Measurements from ENCODE around the gene UTS2R.

The UTS2R gene

DNA sequence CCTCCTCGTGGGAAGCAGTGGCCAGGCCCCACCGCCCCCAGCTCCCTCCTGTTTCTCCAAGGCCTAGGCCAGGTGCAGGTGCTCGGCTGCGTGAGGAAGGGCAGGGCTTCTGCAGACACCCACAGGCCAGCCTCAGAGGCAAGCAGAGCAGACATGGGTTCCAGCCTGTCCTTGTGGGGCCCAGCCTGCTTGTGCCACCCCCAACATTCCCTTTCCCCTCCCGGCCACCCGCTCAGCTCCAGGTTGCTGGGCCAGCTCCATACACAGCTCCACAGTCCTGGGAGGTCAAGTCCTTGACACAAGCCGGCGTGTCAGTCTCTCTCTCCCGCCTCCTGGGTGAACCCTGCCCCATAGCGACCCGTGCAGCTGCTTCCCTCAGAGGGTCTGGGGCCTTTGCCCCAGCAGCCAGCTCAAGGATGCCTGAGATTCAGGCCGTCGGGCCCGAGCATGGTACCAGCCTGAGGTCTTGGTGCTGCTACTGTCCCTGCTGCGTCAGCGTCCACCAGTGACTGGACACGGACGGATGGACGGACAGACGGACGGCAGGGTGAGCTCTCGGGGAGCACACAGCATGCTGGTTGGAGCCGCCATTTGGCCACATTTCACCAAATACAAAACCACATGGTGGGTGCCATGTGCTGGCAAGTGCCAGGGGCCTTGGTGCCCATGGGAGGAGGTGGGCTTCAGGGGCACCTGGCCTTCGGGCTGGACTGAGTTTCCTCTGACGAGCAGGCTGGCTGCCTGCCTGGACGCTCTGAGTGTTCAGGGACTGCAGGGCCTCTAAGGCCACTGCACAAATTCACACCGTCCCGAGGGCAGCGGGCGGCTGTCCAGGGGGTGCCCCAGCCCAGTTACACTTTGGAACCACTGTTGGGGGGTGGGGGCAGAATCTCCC, 46.0 kb upstream of the UTS2R start:
- WGBS (ENCODE audit: insufficient coverage), result 96% methylated on average over 23 of the region's 30 CpGs
- Histone ChIP-seq H3K27me3 (replicated peaks in 2 of 5; ENCODE audit: control insufficient read depth in 4 of 5, insufficient read depth in 5 of 5, low read length in 4 of 5) (no peaks in the 10 kb centered on the region), H3K9me3 (ENCODE audit: control extremely low read depth in 1 of 5, control insufficient read depth in 4 of 5, insufficient read depth in 2 of 5, low read depth in 1 of 5, low read length in 4 of 5) (no peaks in the 10 kb centered on the region), H3K4me1 (ENCODE audit: control extremely low read depth in 1 of 4, control insufficient read depth in 4 of 4, insufficient read depth in 4 of 4, low read length in 3 of 4) (peaks cover 0 to 20% (median 14%) of the 10 kb centered on the region in 4 experiments), H3K27ac (ENCODE audit: insufficient read depth in 1 of 2, low read depth in 1 of 2, low read length in 2 of 2, poor library complexity in 1 of 2, severe bottlenecking in 2 of 2) (no peak overlapping the region), H3K4me3 (ENCODE audit: control insufficient read depth in 1 of 7, extremely low read depth in 1 of 7, insufficient read depth in 4 of 7, low read depth in 2 of 7, low read length in 6 of 7) (no peak overlapping the region), H3K36me3 (ENCODE audit: control insufficient read depth in 4 of 4, insufficient read depth in 4 of 4, low read length in 3 of 4) (no peaks in the 10 kb centered on the region)
- POLR2A ChIA-PET, result interaction anchor here (0.6 to 1.1 kb wide), 2 partner anchors 28 to 54 kb away, joined by 3 to 5 read pairs; no protein-coding TSS in a partner anchor
- CTCF ChIA-PET, result interaction anchor here (1.3 to 8.2 kb wide), 3 partner anchors 21 to 90 kb away, joined by 4 to 136 read pairs (median 5); no protein-coding TSS in a partner anchor
- no peak for DNase-seq

DNA sequence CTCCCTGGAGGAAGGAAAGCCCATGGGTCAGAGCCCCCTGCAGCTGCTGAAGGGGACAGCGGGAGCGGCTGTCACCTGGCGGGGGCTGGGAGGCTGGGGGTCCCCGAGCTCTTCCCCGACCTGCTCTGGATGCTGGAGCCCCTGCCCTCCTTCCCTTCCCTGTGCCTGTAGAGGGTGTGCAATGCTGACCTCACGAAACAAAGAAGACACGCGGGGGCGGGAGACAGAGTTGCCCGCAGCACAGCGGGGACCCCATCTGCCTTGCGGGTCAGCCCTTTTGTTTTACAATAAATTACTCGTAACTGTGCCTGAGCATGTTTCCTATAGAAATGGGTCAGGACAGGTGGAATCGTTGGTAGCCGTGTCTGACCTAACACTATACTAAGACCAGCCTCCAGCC, 44.3 kb upstream of the UTS2R start:
- ChIA-PET POLR2A (no interaction called here), CTCF (interaction anchor here (0.5 to 8.2 kb wide), 4 partner anchors 11 to 83 kb away, joined by 3 to 136 read pairs (median 4); no protein-coding TSS in a partner anchor)
- Histone ChIP-seq H3K36me3 (ENCODE audit: control insufficient read depth in 4 of 4, insufficient read depth in 4 of 4, low read length in 3 of 4) (no peaks in the 10 kb centered on the region), H3K27ac (ENCODE audit: insufficient read depth in 1 of 2, low read depth in 1 of 2, low read length in 2 of 2, poor library complexity in 1 of 2, severe bottlenecking in 2 of 2) (no peak overlapping the region), H3K9me3 (ENCODE audit: control extremely low read depth in 1 of 5, control insufficient read depth in 4 of 5, insufficient read depth in 2 of 5, low read depth in 1 of 5, low read length in 4 of 5) (no peaks in the 10 kb centered on the region), H3K27me3 (replicated peaks in 2 of 5; ENCODE audit: control insufficient read depth in 4 of 5, insufficient read depth in 5 of 5, low read length in 4 of 5) (peaks cover 0 to 2% (median 0%) of the 10 kb centered on the region in 5 experiments), H3K4me3 (ENCODE audit: control insufficient read depth in 1 of 7, extremely low read depth in 1 of 7, insufficient read depth in 4 of 7, low read depth in 2 of 7, low read length in 6 of 7) (no peak overlapping the region), H3K4me1 (ENCODE audit: control extremely low read depth in 1 of 4, control insufficient read depth in 4 of 4, insufficient read depth in 4 of 4, low read length in 3 of 4) (peaks cover 0 to 19% (median 12%) of the 10 kb centered on the region in 4 experiments)
- no peak for DNase-seq
- WGBS (ENCODE audit: insufficient coverage), result 96% methylated on average over 9 of the region's 15 CpGs

DNA sequence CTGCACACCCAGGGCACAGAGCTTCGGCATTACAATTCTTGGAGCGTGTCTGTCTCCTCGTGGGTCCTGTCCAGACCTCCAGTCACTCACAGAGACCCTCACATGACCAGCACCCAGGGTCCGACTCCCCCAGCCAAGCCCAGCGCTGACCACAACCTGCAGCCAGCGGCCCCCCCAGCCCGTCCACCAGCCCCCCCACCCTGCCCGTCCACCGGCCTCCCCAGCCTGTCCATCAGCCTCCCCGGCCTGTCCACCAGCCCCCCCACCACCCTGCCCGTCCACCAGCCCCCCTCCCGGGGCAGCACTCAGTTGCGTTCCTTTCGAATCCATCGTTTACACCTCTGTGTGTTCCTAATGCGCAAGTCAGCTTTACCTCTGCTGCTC, 43.8 kb upstream of the UTS2R start:
- ChIA-PET CTCF (interaction anchor here (8.2 kb wide), 1 partner anchor 26 kb away, joined by 136 read pairs; no protein-coding TSS in a partner anchor), POLR2A (interaction anchor here (0.6 kb wide), 1 partner anchor 66 kb away, joined by 3 read pairs; no protein-coding TSS in a partner anchor)
- Histone ChIP-seq H3K4me1 (ENCODE audit: control extremely low read depth in 1 of 4, control insufficient read depth in 4 of 4, insufficient read depth in 4 of 4, low read length in 3 of 4) (peaks cover 0 to 22% (median 17%) of the 10 kb centered on the region in 4 experiments), H3K4me3 (ENCODE audit: control insufficient read depth in 1 of 7, extremely low read depth in 1 of 7, insufficient read depth in 4 of 7, low read depth in 2 of 7, low read length in 6 of 7) (no peak overlapping the region), H3K9me3 (ENCODE audit: control extremely low read depth in 1 of 5, control insufficient read depth in 4 of 5, insufficient read depth in 2 of 5, low read depth in 1 of 5, low read length in 4 of 5) (no peaks in the 10 kb centered on the region), H3K27ac (ENCODE audit: insufficient read depth in 1 of 2, low read depth in 1 of 2, low read length in 2 of 2, poor library complexity in 1 of 2, severe bottlenecking in 2 of 2) (no peak overlapping the region), H3K27me3 (replicated peaks in 2 of 5; ENCODE audit: control insufficient read depth in 4 of 5, insufficient read depth in 5 of 5, low read length in 4 of 5) (peaks cover 0 to 7% (median 0%) of the 10 kb centered on the region in 5 experiments), H3K36me3 (ENCODE audit: control insufficient read depth in 4 of 4, insufficient read depth in 4 of 4, low read length in 3 of 4) (no peaks in the 10 kb centered on the region)
- WGBS (ENCODE audit: insufficient coverage), result over 99% methylated on average over 9 of the region's 16 CpGs
- no peak for DNase-seq

DNA sequence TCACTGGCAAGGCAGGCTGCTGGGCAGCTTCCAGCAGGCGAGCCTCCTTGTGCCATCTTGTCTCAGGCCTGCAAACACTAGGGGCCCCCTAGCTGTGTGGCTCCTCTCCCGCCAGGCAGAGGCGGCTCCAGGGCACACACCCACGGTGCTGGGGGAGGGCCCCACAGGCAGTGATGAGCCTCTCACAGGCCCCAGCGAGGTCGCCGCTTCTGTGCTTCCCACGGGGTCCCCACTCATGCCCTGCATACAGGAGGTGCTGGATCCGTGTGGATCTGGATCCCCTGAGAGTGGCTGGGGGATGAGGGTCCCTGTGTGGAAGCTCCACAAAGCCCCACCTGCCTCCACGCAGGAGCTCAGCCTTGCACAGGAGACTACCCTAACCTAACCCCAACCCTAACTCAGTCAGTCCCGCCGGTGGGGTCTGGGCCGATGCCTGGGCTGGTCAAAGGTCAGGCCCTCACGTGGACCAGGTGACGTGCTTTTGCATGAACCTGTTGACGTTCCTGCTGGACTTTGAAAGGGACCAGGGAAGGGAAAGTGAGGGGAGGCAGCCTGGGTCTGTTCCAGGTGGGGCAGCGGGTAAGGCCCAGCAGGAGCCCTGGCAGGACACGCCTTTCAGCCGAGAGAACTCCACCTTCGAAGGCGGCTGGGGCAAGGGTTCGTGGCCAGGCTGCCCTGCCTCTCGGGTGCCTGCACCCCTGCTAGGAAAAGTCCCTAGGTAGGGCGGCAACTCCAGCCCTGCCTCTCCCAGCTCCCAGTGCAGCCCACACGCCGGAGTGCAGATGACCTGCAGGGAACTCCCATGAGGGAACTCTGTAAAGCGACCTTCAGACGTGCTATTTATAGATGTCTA, 43.2 kb upstream of the UTS2R start:
- peak in 1 of 3 donors; percentile 19 for DNase-seq
- Histone ChIP-seq H3K4me1 (ENCODE audit: control extremely low read depth in 1 of 4, control insufficient read depth in 4 of 4, insufficient read depth in 4 of 4, low read length in 3 of 4) (peaks cover 0 to 29% (median 23%) of the 10 kb centered on the region in 4 experiments), H3K27me3 (replicated peaks in 2 of 5; ENCODE audit: control insufficient read depth in 4 of 5, insufficient read depth in 5 of 5, low read length in 4 of 5) (peaks cover 0 to 7% (median 0%) of the 10 kb centered on the region in 5 experiments)

GRCh38 chr17:82328994-82329507, 42.5 kb upstream of the UTS2R start:
- Histone ChIP-seq H3K36me3 (ENCODE audit: control insufficient read depth in 4 of 4, insufficient read depth in 4 of 4, low read length in 3 of 4) (no peaks in the 10 kb centered on the region), H3K9me3 (ENCODE audit: control extremely low read depth in 1 of 5, control insufficient read depth in 4 of 5, insufficient read depth in 2 of 5, low read depth in 1 of 5, low read length in 4 of 5) (no peaks in the 10 kb centered on the region), H3K4me3 (ENCODE audit: control insufficient read depth in 1 of 7, extremely low read depth in 1 of 7, insufficient read depth in 4 of 7, low read depth in 2 of 7, low read length in 6 of 7) (no peak overlapping the region), H3K27ac (ENCODE audit: insufficient read depth in 1 of 2, low read depth in 1 of 2, low read length in 2 of 2, poor library complexity in 1 of 2, severe bottlenecking in 2 of 2) (no peak overlapping the region), H3K27me3 (replicated peaks in 2 of 5; ENCODE audit: control insufficient read depth in 4 of 5, insufficient read depth in 5 of 5, low read length in 4 of 5) (peaks cover 0 to 7% (median 0%) of the 10 kb centered on the region in 5 experiments), H3K4me1 (ENCODE audit: control extremely low read depth in 1 of 4, control insufficient read depth in 4 of 4, insufficient read depth in 4 of 4, low read length in 3 of 4) (peaks cover 0 to 34% (median 29%) of the 10 kb centered on the region in 4 experiments)
- CTCF ChIA-PET, result interaction anchor here (3.0 kb wide), 1 partner anchor 8 kb away, joined by 18 read pairs; no protein-coding TSS in a partner anchor
- POLR2A ChIA-PET, result interaction anchor here (0.7 kb wide), 1 partner anchor 93 kb away, joined by 3 read pairs; no protein-coding TSS in a partner anchor
- 96% methylated on average over 12 of the region's 15 CpGs for whole genome bisulfite sequencing (ENCODE audit: insufficient coverage)
- DNase-seq, result no peak

More for the DNA sequence above, 43.2 kb upstream of the UTS2R start:
- Histone ChIP-seq H3K36me3 (ENCODE audit: control insufficient read depth in 4 of 4, insufficient read depth in 4 of 4, low read length in 3 of 4) (no peaks in the 10 kb centered on the region), H3K9me3 (ENCODE audit: control extremely low read depth in 1 of 5, control insufficient read depth in 4 of 5, insufficient read depth in 2 of 5, low read depth in 1 of 5, low read length in 4 of 5) (no peaks in the 10 kb centered on the region), H3K4me3 (ENCODE audit: control insufficient read depth in 1 of 7, extremely low read depth in 1 of 7, insufficient read depth in 4 of 7, low read depth in 2 of 7, low read length in 6 of 7) (no peak overlapping the region), H3K27ac (ENCODE audit: insufficient read depth in 1 of 2, low read depth in 1 of 2, low read length in 2 of 2, poor library complexity in 1 of 2, severe bottlenecking in 2 of 2) (no peak overlapping the region)
- 96% methylated on average over 23 of the region's 28 CpGs for WGBS (ENCODE audit: insufficient coverage)
- ChIA-PET CTCF (interaction anchor here (0.6 to 8.2 kb wide), 2 partner anchors 15 to 27 kb away, joined by 3 to 136 read pairs; no protein-coding TSS in a partner anchor), POLR2A (interaction anchor here (0.6 kb wide), 1 partner anchor 66 kb away, joined by 3 read pairs; no protein-coding TSS in a partner anchor)

DNA sequence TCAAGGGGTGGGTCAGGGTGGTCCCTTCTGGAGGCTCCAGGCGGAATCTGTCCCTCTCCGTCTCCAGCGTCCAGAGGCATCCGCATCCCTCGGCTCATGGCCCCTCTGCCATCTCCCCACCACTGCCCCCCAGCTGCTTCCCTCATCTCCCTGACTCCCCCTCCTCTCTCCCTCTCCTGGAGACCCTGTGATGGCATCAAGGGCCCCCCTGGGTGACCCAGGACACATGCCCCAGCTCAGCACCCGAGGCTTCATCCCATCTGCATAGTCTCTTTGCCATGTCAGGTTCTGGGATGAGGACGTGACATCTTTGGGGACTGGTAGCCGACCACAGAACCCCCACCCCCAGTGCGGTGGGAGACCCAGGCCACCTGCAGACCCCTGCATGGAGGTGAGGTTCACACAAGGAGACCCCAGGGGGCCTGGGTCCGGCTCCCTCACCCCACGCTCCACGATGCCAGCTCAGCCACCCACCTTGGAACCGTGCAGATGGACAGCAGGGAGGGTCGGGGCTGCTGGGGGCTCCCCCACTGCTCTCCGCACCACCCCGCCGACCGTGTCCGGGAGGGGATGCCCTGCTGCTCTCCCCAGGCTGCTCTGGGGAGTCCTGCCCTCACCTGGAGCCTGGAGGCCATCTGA, 41.8 kb upstream of the UTS2R start:
- CTCF ChIA-PET, result interaction anchor here (1.9 to 3.0 kb wide), 3 partner anchors 8 to 31 kb away, joined by 5 to 18 read pairs (median 11); no protein-coding TSS in a partner anchor
- H3K9me3 ChIP-seq (ENCODE audit: control extremely low read depth in 1 of 5, control insufficient read depth in 4 of 5, insufficient read depth in 2 of 5, low read depth in 1 of 5, low read length in 4 of 5), result no peaks in the 10 kb centered on the region
- 95% methylated on average over 19 of the region's 19 CpGs for WGBS (ENCODE audit: insufficient coverage)
- H3K27me3 ChIP-seq (replicated peaks in 2 of 5; ENCODE audit: control insufficient read depth in 4 of 5, insufficient read depth in 5 of 5, low read length in 4 of 5), result peaks cover 0 to 7% (median 0%) of the 10 kb centered on the region in 5 experiments
- H3K36me3 ChIP-seq (ENCODE audit: control insufficient read depth in 4 of 4, insufficient read depth in 4 of 4, low read length in 3 of 4), result no peaks in the 10 kb centered on the region
- no peak overlapping the region for H3K27ac ChIP-seq (ENCODE audit: insufficient read depth in 1 of 2, low read depth in 1 of 2, low read length in 2 of 2, poor library complexity in 1 of 2, severe bottlenecking in 2 of 2)
- H3K4me3 ChIP-seq (ENCODE audit: control insufficient read depth in 1 of 7, extremely low read depth in 1 of 7, insufficient read depth in 4 of 7, low read depth in 2 of 7, low read length in 6 of 7), result no peak overlapping the region
- POLR2A ChIA-PET, result interaction anchor here (0.7 kb wide), 1 partner anchor 94 kb away, joined by 3 read pairs; no protein-coding TSS in a partner anchor
- peaks cover 0 to 41% (median 37%) of the 10 kb centered on the region in 4 experiments for H3K4me1 ChIP-seq (ENCODE audit: control extremely low read depth in 1 of 4, control insufficient read depth in 4 of 4, insufficient read depth in 4 of 4, low read length in 3 of 4)
- DNase-seq, result no peak

Data from common myeloid progenitor, CD34-positive (primary cell).